Astrocyte of the cerebellum (primary cell): ENCODE data around the gene IMMP2L.

ENCODE experiments used
- DNase-seq: peaks from one replicate; pipeline ENCODE4 v3.0.0-alpha.2; 2011; ENCODE audit warnings: low read depth
- H3K4me3 ChIP-seq: 2 replicates; pipeline ENCODE4 v1.5.1; 2011; ENCODE audit warnings: mild to moderate bottlenecking, low read depth, low read length, moderate library complexity
- in situ Hi-C: cut with HindIII; loops from 2 replicates; pipeline ENCODE4 v1.10.0; 2017; ENCODE audit warnings: low sequenced_read_pairs
- TF ChIP-seq, protein P1 (sequence below): IDR thresholded peaks from 2 replicates; pipeline ENCODE4 v1.5.1; 2012; ENCODE audit warnings: low read length, low read depth, moderate library complexity, mild to moderate bottlenecking; ENCODE audit errors: missing control alignments

IMMP2L gene

DNA sequence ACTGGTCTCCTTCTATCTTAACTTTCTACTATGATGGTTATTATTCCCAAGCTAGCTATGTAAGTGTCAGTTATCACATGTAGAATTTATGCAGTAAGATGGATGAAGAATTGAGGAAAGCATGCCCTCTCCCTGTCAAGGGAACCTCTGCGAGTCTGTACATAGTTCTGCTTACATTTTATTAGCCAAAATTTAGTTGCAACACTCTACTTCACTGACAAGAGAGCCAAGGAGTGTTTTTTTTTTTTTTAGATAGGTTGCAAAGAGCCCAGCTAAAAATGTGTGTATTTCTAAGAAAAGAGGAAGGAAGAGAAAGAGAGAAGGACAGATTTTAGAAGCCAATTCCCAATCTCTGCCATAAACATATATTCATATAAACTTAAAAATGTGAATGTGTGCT lies 829.1 kb downstream of the IMMP2L start:
- DNase-seq = no peak
- H3K4me3 ChIP-seq = no peak overlapping the region
- TF ChIP-seq, protein P1, sequence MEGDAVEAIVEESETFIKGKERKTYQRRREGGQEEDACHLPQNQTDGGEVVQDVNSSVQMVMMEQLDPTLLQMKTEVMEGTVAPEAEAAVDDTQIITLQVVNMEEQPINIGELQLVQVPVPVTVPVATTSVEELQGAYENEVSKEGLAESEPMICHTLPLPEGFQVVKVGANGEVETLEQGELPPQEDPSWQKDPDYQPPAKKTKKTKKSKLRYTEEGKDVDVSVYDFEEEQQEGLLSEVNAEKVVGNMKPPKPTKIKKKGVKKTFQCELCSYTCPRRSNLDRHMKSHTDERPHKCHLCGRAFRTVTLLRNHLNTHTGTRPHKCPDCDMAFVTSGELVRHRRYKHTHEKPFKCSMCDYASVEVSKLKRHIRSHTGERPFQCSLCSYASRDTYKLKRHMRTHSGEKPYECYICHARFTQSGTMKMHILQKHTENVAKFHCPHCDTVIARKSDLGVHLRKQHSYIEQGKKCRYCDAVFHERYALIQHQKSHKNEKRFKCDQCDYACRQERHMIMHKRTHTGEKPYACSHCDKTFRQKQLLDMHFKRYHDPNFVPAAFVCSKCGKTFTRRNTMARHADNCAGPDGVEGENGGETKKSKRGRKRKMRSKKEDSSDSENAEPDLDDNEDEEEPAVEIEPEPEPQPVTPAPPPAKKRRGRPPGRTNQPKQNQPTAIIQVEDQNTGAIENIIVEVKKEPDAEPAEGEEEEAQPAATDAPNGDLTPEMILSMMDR = no peak
- in situ Hi-C loops = no loop called here

DNA sequence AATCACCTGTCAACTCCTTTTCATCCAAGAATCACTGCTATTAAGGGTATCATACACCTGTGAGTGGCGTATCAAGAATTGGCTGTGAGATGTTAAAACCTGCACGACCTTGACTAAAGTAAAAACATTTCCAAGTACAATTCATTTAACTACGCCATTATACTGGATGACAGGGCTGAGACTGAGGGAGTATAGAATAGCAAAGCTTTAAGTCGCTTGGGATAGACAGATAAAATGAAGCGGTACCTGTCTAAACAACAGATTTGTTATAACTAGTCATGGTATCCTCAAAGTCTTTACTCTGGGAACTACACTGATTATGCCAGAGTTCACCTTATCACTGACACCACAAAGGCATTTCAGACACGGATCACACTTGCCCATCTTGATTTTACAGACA lies 837.5 kb downstream of the IMMP2L start:
- no peak overlapping the region for H3K4me3 ChIP-seq
- TF ChIP-seq, protein P1 = no peak
- DNase-seq = no peak
- in situ Hi-C loops = loop anchor here (5.0 kb wide), 1 partner anchor 37 kb away; no protein-coding TSS in a partner anchor

DNA sequence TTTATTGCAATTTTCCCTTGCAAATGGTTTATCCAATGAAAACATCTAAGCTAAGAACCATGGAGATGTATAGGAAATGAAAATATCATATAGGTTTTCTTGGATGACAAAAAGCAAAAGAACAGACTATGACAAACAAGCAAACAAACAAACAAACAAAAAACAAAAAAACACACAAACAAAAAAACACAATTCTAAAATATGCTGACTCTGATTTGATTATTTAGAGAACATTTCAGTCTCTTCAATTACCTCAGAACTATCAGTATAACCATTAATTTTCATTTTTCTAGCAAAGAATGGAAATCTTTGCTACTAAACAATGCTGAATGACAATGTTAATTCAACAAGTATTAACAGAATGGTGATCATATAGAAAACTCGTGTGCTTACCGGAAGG lies 840.9 kb downstream of the IMMP2L start:
- TF ChIP-seq, protein P1 = no peak
- no peak overlapping the region for H3K4me3 ChIP-seq
- in situ Hi-C loops = no loop called here
- DNase-seq = no peak

DNA sequence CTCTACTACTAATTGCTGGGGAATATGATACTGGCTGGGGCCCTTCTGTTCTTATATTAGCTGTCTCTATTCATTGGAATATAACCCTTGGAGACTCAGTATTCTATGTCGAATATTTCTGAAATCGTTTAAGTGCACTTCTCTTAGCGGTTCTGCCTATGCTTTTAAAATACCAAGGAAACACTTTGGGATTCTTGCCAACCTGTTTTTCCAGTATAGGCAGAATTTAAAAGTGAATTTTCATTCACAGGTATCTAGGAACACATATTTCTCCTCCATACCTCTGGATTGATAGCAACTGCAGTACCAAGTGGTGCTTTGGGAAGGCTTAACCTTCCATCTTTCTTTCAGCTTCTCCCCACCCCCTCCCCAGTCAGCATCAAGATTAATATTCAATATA lies 841.7 kb downstream of the IMMP2L start:
- no peak for DNase-seq
- TF ChIP-seq, protein P1 = no peak
- in situ Hi-C loops = no loop called here

DNA sequence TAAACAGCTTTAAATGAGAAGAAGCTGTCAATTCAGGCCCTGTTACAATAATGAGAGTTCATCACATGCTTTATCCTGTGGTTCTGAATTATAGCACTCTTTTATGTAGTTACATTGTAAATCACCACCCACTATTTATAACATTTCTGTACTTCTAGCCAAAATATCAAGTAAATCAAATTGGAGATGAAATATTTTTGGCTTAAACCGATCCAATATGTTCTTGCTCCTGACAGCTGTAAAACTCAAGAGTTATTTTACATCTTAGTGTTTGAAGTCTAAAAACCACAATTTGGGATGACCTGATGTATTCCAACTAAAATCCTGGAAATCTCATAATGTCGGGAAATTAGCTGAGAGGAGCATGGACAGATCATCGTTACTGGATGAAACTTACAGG lies 842.6 kb downstream of the IMMP2L start:
- no peak for DNase-seq
- no peak overlapping the region for H3K4me3 ChIP-seq
- TF ChIP-seq, protein P1 = no peak
- in situ Hi-C loops = no loop called here

More for the DNA sequence above, 841.7 kb downstream of the IMMP2L start:
- no peak overlapping the region for H3K4me3 ChIP-seq

DNA sequence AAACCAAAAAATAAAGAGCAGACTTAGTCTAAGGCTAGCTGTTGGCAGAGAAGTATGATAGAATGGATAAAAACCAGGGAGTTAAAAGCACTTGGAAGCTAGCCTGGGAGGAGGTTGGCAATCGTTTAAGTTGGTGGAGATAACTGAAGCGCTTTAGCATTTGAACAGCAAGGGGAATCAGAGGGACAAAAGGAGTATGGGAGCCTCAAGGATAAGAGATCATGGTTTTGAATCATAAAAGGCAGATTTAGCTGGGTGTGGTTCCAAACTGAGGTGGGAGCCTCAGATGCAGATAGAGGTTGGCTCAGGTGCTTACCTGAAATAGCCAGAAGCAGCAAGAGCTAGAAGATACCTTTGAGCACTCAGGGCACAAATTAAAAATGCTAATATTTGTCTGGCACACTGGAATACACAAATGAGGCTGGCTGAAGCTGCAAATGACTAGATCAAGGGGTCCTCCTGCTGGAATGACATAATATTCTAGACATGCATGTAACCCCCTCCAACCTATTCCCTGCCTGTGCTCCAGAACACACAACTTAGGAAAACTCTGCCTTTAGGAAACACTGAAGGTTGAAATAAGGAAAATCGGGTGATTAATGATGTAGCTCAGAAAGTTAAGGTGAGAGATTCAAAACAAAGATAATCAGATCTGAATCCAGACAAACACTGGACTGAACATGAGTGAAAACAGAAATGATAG lies 843.6 kb downstream of the IMMP2L start:
- TF ChIP-seq, protein P1 = no peak
- H3K4me3 ChIP-seq = no peak overlapping the region
- DNase-seq = no peak
- in situ Hi-C loops = no loop called here
